ENCODE data around the gene GNG4.
"Not testable (repeated sequence)": the region's sequence is repeated elsewhere in the genome, so short reads cannot be mapped to it uniquely, and the experiment has no call there.

Gene GNG4

DNA sequence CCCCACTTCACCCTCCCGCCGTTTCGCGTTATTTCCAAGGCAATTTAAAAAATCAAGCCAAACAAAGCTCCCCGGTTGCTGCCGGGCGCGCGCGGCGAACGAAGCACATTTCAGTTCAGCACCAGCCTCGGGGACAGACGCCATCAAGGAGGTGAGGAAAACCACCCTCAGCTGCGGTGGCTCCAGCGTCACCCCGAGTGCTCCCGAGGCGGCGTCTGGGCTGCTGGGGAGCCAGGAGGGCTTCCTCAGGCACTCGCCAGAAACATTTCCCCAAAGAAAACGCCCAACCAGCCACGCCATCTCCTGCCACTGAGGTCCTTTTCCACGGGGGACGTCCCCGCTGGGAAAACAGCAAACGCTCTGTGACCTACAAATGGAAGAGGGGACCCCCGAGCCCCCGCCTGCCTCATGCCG lies 623 bp downstream of the GNG4 start:
- no peak for DNase-seq

DNA sequence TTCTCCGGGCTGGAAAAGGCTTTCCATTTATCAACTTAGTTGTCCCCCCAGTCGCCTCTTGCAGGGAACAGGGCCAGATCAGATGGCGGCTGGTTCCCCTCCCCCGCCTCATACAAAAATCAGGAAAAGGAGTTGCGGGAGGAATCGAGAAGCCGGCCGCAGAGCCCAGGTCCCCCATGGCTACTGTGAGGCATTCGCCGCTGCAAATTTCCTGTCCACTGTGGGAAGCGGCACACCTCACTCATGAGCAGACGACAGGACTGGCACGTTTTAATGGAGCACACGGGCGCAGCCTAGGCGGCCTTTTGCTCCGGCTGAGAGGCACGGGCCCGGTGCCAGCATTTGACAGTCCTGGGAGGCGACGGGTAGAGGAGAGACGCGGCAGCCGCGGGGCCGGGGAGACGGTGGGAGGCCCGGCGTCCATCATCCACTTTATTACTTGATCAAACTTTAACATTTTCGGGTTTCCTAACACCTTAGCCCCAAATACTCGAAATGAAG lies 1.1 kb downstream of the GNG4 start:
- DNase-seq, result peak; percentile 72 to 90

DNA sequence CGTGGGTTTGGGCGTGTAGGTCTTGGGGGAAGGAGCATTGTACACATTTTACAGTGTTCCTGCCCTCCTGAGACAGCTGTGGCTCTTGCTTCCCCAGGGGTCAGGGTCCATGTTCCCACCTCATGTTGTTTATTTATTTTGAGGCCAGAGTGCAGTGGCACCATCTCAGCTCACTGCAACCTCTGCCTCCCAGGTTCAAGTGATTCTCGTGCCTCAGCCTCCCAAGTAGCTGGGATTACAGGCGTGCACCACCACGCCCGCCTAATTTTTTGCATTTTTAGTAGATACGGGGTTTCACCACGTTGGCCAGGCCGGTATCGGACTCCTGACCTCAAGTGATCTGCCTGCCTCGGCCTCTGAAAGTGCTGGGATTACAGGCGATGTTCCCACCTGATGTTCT lies 2.0 kb downstream of the GNG4 start:
- DNase-seq, result not testable (repeated sequence)

DNA sequence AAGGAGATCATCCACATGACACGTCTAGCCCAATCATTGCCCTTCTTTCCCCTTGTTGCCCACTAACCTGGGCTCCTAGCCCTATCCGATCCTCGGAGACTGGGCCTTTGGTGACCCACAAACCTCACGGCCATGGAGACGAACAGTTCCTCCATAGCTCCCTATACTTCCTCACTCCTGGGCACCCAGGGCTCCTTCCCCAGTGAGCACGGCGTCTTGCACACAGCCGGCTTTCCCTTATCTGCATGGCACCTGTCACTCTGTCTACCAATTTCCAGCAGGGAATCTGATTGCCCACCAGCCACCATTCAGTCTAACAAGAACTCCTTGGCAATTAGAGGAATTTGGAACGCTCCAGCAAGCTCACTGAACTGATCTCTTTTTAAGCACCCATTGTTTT lies 3.1 kb downstream of the GNG4 start:
- peak in 1 of 2 experiments; percentile 48 for DNase-seq

DNA sequence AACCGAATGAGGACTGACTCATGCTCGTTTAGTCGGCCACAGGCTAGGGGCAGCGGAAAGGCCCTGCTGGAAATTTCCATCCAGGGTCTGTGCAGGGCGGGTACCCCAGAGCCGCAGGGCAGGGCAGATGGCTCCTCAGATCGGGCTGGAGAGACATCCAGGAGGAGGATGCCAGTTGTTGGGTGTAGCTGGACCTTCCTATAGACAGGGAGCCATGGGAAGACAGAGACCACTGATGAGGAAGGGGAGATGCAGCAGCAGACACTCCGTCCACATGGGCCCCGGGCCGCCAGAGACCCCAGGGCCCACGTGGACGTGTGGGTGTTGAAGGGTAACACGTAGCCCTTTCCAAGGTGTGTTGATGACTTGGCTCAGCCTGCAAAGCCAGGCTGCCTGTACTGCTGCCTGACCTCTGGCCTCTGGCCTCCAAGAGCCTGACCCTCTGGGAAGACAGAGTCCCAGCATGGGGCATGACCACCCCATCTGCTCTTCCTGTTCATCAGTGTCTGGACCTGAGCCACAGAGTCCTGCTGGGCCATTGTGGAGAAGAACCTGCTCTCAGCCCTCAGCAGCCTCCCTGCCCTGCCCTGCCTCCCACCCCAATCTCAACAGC lies 4.8 kb downstream of the GNG4 start:
- no peak for DNase-seq

DNA sequence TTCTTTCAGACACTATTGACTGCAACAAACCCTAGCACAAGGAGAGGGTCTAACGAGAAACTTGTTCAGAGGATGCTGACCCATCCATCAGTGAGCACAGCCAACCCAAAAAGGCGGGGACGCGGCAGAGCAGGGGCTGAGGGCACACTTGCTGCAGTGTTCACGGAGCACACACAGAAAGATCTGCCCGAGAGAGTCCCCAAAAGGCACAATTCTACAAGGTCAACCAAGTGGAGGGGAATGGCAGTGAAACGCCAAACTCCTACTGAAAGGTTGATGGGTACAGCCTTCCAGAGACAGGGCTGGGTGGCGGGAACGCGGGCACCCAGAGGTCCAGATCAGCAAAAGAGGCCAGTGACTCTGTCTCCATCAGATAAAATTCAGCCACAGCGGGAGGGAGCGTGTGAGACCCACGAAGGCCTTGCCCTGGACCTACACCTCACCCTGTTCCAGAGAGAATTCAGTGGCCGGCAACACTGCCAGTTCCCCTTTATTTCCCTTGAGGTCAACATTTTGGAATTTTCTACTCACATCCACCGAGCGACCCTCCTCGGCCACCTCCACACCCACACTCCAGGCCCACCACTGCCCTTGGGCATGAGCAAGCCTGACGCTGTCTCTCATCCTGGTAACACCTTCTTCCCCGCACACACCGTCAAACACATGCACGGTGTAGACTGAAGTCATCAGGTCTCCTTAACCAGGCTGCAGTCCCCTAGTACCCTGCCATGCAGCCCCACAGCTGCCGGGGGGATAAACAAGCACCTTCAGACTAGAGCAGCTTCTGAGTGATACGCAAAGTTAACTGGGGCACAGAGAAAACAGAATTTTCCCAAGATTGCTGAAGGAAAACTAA lies 5.5 kb downstream of the GNG4 start:
- no peak for DNase-seq

DNA sequence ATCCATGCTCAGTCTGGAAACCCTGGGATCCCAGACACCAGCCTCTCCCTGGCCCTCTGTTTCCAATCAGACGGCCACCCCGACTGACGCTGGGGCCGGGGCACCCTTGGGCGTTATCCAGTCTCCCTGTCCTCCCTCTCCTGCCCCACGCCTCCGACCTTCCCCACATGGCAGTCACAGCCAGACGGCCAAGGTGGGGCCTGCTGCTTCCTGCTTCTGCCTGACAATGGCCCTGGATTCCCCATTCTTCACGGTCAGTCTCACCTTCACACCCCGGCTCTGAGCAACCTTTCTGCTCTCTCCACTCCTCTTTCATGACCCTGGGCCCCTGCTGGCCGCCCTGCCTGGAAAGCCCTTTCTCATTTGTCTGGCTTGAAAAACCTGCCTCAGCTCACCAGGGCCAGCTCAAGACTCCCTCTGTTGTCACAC lies 6.6 kb downstream of the GNG4 start:
- DNase-seq, result no peak

DNA sequence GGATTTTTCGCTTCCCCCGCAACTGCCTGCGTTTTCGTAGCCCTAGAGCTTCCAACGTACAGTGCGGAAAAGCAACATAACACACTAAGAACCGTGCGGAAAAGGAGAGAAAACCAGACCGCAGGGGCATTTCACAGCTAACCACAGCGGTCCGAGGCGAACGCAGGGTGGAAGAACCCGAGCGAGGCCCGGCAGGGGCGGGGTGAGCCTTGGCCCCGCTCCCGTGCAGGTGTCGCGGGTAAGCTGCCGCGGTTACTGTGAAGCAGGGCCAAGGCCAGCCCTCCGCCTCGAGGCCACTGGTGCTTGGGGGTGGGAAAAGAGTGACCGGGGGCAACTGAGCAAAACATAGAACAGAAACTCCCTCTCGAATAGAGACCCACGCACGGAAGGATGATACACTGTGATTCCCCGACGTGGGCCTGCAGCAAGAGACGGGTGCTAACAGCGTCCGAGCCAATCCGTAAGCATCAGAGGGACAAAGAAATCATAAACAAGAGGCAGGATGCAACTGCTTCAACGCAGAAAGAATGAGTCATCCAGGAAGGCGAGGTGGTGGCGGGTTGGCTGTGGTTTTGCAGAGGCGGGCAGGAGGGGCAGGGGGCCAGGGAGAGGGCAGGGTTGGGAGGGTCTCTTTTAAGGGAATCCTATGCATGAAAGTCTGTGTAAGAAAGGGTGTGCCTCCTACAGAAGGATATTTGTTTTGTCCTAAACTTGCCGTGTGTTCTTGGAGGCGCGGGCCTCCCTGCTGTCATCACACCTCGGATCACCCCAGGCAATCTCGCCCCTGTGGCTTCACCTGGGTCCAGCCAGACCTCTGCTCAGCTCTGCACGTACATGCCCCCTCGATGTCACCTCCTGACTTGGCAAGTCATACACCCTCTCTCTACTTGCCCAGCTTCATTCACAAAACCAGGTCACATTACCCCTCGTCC lies 7.3 kb downstream of the GNG4 start:
- DNase-seq, result no peak

DNA sequence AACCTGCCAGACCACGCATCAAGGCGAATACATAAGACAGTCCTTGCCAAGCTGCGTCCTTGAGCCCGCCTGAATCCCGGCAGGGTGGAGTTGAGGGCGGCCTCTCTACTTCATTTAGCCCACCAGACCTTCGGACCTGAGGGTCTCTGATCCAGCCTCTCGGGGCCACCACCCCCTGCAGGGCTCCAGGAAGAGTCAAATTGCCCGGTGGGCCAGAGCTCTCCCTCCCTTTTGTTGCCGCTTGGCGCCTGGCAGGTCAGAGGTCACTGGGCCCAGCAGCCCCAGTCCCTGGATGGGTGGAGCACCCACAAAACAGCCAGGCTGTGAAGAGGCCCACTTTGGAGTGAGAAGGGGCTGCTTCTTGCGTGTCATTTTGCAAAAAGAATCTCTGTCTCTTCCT lies 9.0 kb downstream of the GNG4 start:
- no peak for DNase-seq

DNA sequence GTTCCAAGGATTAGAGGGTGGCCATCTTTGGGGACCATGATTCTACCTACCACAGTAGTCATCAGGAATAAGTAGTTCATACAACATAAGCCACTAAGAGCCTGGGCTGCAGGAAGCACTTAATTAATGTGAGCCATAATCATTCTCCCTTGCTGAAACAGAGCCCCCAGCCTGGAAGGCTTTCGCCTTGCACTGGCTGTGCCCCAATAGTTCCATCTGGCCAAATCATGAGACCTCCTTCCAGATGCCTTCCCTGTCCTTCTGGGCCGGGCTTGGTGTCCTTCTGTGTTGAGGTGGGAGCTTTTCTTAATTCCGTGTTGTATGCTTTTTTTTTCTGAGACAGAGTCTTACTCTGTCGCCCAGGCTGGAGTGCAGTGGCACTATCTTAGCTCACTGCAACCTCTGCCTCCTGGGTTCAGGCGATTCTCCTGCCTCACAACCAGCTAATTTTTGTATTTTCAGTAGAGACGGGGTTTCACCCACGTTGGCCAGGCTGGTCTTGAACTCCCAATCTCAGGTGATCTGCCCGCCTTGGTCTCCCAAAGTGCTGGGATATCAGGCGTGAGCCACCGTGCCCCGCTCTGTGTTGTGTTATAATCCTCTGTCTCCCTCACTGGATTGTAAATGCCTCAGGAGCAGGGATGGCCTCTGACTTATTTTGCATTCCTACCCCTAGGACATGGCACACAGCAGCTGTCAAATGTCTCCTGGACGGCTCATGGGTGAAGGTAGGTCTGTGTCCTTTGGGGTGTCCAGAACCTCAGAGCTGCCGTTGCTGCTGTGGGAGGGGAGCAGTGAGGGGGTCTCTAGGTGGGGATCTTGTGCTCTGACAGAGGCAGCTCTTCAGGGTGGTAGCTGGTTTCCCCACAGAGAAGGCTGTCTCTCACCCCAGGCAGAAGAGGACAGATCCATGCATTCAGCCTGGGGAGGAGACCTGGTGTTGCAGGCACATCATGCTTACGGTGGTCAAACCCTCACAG lies 10.1 kb downstream of the GNG4 start:
- peak; percentile 20 to 79 for DNase-seq

DNA sequence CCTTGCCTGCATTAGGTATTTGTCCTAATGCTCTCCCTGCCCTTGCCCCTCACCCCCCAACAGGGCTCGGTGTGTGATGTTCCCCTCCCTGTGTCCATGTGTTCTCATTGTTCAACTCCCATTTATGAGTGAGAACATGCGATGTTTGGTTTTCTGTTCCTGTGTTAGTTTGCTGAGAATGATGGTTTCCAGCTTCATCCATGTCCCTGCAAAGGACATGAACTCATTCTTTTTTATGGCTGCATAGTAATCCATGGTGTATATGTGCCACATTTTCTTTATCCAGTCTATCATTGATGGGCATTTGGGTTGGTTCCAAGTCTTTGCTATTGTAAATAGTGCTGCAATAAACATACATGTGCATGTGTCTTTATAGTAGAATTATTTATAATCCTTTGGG lies 11.0 kb downstream of the GNG4 start:
- DNase-seq, result not testable (repeated sequence)

DNA sequence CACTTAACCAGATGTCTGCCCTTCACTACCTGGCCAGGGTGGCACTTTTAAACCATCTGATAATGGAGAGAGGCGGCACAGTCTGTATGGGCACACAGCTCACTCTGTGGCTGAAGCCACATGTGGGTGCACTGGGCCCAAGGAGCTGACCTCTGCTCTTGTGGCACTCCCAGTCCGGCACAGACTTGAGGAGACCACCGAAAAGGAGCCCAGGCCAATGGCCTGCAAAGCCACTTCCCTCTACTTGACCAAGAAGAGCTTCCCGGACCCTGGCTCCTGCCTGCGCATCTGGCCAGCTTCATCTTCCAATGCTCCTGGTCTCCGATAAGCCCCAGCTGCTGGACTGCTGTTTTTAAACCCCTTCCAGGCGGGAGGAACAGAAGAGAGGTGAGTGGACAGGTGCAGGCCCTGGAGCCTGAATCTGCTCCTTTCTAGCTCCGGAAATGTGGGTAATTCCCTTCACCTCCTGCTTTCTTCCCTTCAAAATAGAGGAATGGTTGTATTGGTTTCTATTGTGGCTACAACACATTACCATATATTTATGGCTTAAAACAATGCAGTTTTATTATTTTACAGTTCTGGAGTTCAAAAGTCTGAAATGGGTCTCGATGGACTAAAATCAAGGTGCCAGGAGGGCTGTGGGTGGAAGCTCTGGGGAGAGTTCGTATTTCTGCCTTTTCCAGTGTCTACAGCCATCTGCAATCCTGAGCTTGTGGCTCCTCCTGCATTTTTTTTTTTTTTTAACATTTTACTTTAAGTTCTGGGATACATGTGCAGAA lies 11.6 kb downstream of the GNG4 start:
- DNase-seq, result no peak

DNA sequence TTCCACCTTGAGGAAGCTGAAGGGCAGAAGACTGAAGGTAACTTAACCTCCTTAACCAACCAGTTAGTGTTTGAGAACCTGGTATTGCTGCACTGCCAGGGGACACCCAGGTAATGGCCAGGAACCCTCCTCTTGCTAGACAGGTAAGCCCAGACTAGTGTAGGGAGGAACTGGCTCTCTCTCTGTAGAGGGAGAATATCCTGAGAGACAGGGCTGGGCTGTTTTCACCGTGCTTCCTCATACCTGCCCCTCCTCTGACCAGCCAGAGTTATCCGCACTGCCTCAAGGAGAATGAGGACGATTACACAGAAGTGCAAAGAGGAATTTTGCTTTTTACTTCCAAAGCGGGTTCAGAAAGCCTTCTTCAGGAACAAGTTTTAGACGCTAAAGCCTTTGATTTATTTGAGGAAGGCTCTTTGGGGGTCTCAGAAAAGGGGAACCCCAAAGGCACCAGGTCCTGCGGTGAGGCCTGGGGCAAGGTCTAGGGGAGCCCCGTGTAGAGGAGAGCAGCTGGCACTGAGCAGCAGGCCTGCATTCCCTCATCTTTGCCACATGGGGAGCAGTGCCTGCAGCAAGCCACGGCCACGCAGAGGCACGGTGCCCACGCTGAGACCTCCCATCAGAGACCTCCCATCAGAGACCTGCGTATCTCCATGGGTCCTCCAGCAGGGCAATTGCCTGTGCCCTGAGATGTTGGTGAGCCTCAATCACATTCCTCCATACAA lies 13.5 kb downstream of the GNG4 start:
- no peak for DNase-seq

DNA sequence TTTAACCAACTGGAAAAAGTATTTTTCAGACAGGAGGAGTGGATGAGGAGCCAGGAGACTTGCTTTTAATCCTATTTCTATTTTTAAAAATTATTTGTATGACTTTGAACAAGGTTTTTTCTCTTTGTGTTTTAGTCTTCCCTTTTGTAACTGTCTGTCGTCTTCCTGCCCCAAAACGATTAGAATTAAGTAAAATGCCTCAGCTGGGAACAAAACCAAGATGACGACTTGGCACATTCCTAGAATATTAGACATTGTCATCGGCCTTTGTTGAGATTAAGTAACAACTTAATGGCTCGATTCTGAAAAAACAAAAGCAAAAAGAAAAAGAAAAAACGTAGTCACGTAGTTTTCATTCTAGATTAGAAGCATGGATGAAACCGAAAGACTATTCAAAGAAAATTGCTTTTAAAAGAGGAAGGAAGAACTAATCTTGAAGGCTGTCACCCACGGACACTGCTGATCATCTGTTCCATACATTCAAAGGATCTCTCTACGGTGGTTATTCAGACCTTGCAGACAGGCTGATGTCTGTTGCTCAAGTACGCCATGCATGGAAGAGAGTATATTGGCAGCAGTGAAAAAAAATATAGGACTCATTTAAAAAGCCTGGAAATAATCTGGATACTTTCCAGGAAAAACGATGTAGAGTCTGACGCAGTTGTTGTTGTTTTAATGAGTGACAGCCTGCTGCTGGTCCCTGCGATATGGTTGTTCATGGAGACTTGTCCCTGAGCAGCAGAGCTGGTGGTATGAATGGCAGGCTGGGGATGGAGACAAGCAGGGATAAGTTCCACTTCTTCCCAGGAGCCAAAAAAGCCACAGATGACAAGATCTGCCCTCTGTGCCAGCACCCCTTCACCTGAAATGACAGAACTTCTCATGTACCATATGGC lies 16.8 kb downstream of the GNG4 start:
- peak; percentile 38 to 70 for DNase-seq

DNA sequence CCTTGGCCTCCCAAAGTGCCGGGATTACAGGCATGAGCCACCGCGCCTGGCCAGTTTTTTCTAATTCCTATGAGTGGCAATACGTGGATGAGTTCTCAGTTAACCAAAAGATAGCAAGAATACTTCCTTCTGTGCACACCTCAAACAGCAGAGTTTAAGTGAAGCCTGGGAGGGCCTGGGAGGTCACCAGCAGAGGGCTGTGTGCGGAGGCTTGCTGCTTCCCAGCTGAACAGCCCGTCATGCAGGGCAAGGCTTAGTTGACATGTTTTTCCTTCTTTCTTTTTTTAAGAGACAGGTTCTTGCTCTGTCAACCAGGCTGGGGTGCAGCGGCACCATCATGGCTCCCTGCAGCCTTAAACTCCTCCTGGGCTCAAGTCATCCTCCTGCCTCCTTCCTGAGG lies 17.8 kb downstream of the GNG4 start:
- no peak for DNase-seq

DNA sequence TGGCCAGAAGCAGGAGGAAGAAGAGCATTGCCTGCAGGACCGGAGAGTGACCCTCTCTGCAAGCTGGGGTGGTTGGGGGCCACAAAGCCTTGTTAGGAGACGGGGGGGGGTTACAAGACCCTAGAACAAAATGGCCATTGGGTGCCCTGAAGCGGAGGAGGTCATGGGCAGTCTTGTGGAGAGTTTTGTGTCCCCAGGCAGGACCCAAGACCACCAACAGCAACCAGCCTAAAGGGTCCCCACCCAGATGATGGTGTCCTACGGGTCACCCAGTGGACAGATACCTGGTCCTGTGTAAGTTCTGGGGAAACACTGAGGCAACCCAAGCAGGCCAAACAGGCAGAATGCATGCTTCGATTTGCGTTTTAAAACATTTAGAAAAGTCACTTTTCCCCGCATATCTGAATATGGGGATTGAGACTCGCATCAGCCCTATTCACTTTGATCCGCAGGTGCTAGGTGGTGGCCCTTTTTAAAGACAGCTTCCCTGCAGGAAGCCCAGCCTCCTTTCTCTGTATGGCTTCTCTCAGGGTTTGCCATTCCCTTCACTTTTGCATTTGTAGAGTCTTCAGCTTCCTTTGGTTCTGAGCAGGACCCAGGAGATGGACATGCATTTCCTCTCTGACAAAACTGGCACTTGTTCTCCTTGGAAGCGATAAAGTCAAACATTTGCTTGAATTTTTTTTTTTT lies 21.1 kb downstream of the GNG4 start:
- no peak for DNase-seq

DNA sequence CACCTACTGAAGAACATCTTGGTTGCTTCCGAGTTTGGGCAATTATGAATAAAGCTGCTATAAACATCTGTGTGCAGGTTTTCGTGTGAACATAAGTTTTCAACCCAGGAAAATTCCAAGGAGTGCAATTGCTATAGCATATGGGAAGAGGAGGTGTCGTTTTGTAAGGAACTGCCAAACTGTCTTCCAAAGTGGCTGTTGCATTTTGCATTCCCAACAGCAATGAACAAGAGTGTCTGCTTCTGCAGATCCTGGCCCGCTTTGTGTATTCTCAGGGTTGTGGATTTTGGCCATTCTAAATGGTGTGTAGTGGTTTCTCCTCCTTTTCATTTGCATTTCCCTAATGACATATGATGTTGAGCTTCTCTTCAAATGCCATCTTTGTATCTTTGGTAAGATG lies 23.8 kb downstream of the GNG4 start:
- no peak for DNase-seq

DNA sequence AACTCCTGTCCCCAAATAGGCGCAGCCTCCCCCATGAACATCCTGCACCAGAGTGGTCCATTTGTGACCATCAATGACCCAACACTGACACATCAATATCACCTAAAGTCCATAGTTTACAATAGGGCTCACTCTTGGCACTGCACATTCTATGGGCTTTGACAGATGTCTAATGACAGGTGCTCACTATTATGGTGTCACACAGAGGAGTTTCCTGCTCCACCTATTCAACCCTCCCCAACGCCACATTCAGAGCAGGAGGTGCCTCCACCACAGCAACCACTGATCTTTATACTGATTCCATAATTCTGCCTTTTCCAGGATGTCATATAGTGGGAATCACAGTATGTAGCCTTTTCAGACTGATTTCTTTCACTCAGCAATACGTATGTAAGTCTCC lies 24.2 kb downstream of the GNG4 start:
- no peak for DNase-seq

Measured in NCI-H446 (cell line).